NCI-H2196 (cell line): Measurements from ENCODE around the gene SP100.
"Not testable (repeated sequence)": the region's sequence is repeated elsewhere in the genome, so short reads cannot be mapped to it uniquely, and the experiment has no call there.

ENCODE experiments used
- DNase-seq: peaks from one replicate; lab custom pipeline; 2025; ENCODE audit not compliant: unreplicated experiment; lab: John Stamatoyannopoulos, UW

SP100 gene

DNA sequence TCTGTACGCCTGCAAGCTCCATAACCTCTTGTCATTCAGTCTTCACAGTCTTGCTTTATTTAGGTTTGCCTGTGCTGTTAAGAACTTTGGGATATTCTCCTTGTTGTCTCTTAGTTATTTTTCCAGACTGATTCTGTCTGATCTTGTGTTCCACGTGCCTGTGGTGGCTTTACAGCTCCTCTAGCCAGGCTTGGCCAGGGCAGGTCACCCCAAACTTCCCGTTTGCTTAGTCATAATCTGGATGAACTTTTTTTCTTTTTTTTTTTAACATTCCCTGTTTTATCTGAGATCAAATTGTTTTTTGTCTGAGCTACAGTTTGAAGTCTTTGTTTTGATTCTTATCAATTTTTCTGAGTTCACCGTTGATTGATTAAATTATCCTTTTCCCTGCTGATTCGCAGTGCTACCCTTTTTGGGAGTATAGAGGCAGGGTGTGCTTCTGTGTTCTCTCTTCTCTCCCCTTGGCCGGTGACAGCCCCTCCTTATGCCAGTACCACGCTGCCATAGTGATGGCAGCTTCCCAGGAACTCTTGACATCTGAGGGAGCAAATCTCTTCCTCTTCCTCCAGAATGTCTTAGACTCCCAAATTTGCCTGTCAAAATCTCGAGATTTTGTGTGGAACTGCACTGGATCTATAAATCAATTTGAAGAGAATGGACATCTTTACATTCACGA is 2.5 kb downstream of the SP100 start:
- DNase-seq, result no peak

DNA sequence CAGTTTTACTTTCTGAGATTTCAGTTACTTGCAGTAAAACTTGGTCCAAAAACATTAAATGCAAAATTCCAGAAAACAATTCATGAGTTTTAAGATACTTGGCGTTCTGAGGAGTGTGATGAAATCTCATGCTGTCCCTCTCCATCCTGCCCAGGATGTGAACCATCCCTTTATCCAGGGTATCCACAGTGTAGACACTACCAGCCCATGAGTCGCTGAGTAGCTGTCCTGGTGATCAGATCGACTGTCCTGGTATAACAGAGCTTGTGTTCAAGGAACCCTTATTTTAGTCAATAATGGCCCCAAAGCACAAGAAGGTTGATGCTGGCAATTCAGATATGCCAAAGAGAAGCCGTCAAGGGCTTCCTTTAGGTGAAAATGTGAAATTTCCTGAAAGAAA is 3.2 kb downstream of the SP100 start:
- no peak for DNase-seq

DNA sequence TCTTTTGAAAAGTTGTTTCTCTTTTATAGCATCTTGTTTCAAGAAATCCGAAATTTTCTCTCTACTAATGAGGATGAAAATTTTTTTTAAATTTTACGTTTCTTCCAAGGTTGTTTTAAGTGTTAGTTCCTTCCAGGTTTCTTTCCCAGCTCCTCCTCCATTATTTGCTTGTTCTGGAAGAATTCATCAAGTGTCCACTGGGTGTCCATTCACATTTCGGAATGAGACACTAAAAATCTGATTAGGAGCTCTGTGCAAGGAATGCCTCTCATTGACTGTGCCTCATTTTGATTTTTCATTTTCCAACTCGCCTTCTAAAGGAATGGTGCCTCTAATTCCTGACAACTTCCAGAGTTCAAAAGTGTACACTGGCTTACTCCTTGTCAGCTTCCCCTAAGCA is 6.1 kb downstream of the SP100 start:
- no peak for DNase-seq

DNA sequence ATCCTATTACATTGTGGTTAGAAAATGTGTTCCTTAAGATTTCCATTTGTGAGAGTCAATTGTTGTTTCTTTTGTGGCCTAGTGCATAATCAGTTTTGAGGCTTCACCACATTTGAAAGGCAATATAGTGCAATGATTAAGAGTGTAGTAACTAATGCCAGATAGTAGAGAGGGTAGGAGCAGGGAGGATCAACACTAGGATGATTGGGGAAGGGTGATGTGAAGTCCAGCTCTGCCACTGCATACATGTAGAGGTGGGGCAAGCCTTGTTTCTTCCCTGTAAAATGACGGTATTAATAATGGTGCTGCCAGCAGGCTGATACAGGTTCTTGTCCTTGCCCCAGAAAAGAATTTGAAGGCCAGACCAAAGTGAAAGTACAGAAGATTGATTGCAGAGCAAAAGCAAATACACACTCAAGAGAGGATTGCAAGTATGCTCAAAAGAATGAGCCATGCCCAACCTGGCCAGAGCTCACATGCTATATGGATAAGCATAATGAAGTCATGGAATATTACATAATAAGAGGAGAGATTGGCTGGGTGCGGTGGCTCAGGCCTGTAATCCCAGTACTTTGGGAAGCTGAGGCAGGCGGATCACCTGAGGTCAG is 8.0 kb downstream of the SP100 start:
- DNase-seq, result no peak

DNA sequence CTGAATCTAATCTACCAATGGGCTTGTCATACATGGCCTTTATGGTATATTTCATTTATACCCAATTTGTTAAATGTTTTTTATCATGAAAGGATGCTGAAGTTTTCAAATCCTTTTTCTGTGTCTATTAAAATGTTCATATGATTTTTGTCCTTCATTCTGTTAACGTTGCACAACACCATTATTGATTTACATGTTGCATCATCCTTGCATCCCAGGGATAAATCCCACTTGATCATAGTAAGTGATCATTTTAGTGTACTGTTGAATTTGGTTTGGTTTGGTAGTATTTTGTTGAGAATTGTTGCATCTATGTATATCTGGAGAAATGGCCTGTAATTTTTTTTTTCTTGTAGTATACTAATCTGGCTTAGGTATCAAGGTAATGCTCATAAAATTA is 9.4 kb downstream of the SP100 start:
- DNase-seq, result no peak

DNA sequence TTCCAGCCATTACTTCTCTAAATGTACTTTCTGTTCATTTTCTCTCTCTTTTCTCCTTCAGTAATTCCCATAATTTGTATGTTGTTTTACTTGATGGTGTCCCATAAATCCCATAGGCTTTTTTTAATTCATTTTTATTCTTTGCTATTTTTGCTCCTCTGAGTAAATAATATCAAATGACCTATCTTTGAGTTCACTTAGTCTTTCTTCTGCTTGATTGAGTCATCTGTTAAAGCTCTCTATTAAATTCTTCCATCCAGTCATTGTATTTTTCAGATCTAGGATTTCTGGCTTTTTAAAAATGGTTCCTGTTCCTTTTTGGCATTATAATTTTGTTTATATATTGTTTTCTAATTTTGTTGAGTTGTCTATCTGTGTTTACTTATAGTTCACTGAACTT is 13.5 kb downstream of the SP100 start:
- DNase-seq, result no peak

DNA sequence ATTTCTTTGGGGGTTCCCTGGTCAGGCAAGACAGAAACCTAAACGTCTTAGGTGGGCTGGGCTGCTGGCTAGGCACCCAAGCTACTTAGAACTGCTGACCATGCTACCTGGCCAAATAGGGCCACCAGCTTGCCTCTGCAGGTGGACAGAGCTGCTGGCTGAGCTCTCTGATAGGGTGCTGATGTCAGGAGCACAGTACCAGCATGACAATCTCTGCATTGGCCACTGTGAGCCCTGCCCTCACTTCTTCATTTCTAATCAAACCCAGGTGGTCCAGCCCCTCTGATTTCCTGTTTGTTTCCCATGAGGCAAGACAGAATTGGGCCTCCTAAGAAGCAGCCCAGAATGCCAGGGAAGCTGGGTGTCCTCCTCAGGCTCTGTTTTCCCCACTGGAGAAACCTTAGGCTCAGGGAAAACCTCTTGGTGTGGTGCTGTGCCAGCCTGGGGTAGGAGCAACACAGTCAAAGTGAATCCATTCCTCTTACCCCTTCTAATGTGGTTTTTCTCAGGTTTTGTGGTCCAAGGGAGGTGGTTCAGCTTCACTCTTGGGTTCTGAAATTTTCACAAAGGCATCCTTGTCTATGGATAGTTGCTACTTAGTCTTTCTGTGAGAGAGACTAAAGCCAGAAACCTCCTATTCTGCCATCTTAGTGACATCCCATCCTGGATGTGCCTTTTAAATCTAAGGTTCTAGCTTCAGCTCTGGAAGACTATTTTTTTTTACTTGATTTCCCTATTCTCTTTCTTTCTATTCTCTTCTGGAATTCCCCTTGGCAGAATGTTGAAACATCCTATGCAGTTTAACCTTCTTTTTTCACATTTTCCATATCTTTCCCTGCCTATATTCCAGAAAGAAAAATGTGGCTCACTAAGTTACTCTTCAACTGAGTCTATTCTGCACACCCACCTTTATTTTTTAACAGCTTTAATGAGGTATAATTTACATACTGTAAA is 15.2 kb downstream of the SP100 start:
- no peak for DNase-seq

DNA sequence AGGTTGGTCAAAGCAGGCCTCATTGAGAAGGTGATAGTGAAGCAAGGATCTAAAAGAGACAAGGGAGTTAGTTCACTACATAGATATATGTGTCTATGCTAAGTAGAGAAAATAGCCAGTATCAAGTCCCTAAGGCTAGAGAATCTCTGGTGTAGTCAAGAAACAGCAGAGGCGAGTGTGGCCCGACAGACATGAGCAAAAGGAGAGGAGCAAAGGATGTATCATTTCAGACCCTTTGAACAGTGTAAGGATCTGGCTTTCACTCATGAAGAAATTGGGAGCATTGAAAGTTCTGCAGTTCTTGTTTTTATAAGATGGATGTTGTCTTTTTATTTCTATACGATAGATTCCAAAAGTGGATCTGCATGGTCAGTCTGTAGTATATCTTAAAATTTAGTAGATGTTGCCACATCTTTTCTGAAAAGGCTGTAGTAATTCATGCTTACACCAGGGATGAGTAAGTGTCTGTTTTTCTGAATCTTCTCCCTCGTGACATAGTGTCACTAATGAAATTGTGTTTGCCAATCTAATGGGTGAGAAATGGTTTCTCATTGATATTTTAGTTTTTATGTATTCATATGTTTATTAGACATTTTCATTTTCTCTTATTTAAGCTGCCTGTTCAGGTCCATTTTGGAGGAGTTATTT is 18.8 kb downstream of the SP100 start:
- no peak for DNase-seq

DNA sequence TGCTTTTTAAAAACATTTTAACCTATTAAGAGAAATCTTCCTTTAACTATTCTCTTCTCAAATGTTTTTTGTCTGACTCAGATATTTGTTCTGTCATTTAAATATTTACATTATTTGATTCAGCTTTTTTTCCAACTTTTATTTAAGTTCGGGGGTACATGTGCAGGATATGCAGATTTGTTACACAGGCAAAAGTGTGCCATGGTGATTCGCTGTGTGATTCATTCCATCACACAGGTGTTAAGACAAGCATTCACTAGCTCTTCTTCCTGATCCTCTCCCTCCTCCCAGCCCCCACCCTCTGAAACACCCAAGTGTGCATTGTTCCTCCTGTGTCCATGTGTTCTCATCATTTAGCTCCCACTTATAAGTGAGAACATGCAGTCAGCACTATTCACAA is 19.4 kb downstream of the SP100 start:
- no peak for DNase-seq

DNA sequence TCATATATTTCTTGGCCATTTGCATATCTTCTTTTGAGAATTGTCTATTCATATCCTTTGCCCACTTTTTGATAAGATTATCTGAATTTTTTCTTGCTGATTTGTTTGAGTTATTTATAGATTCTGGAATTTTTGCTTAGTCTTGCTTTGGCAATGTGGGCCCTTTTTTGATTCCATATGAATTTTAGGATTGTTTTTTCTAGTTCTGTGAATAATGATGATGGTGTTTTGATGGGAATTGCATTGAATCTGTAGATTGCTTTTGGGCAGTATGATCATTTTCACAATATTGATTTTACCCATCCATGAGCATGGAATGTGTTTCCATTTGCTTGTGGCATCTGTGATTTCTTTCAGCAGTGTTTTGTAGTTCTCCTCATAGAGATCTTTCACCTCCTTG is 23.1 kb downstream of the SP100 start:
- DNase-seq, result not testable (repeated sequence)

DNA sequence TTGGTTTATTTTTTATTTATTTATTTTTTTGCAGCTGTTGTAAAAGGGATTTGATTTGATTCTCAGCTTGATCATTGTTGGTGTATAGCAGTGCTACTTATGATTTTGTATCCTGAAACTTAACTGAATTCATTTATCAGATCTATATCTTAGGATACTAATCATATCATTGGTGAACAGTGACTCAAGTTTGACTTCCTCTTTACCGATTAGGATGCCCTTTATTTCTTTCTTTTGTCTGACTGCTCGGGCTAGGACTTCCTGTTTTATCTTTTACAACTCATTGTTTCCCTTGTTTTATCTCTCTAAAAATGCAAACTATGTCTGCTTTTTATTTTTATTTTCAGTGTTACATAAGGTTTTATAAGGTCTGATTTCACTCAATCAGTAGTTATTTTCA is 23.6 kb downstream of the SP100 start:
- DNase-seq, result no peak

DNA sequence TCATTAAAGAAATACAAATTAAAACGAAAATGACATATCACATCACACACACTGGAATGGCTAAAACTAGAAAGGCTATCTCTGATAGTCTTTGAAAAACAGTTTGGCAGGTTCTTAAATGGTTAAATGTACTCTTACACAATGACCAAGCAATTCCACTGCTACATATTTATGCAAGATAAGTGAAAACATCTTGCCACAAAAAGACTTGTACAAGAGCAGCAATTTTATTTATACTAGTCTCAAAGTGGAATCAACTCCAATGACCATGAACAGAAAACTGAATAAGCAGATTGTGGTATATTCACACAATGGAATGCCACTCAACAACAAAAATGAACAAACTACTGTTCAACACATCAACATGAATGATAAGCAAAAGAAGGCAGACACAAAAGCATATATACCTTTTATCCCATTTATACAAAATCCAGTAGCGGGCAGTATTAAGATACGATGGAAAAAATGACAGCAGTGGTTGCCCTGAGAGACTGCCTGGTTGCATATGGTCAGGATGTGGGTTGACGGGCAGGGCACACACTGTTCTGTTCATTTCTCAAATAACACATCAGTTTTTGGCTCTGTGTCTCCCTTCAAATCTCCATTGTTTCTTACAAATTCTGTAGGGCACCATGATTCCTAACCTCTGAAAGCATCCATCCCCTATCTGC is 25.4 kb downstream of the SP100 start:
- no peak for DNase-seq

DNA sequence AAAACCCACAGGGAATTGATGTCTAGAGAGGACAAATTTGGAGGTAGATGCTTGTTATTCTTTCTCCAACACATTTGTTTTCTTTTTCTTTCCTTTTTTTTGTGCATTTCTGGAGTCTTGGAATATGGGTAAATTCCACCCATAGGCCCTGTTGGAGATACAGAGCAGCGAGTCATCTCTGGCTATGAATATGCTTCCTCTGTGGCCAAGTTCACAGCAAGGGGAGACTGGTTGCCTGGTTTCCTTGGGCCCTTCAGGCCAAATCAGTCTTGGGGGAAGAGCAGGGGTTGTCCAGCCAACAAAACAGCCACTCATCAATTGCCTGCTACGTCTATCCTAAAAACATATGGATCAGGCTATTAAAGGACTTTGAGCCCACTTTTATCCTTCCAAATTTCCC is 27.5 kb downstream of the SP100 start:
- no peak for DNase-seq

DNA sequence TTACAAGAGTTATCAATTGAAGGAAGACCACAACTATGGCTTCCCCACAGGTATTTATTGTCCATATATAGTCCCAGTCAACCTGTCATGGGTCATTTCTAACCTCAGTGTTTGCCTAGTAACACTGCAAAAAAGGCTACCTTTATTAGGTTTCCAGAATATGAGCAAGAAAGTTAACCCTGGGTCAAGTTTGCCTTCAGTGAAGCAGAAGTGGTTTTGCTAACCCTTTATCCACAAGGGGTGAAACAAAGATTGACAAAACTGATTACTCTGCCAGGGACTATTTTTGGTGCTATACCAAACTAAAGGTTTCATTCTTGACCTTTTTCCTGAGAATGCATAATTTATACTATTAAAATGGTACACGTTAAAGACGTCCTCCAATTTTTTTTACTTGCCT is 28.8 kb downstream of the SP100 start:
- no peak for DNase-seq

DNA sequence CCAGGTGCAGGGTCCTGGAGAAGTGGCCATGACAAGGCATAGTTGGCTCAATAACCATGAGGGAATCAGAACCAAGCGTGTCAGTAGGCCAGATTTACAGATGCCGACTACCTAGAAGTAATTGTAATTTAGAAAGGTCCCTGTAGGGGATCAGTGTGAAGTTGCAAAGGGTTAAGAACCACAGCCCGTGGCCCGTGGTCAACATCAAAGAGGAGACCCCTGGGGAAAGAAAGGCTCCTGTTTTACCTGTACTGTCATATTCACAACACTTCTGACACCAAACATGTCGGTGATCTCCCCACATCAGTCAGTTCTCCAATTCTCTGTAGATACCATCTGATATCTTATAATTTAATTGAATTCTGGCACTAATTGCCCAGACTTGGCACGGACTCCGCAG is 31.0 kb downstream of the SP100 start:
- no peak for DNase-seq

DNA sequence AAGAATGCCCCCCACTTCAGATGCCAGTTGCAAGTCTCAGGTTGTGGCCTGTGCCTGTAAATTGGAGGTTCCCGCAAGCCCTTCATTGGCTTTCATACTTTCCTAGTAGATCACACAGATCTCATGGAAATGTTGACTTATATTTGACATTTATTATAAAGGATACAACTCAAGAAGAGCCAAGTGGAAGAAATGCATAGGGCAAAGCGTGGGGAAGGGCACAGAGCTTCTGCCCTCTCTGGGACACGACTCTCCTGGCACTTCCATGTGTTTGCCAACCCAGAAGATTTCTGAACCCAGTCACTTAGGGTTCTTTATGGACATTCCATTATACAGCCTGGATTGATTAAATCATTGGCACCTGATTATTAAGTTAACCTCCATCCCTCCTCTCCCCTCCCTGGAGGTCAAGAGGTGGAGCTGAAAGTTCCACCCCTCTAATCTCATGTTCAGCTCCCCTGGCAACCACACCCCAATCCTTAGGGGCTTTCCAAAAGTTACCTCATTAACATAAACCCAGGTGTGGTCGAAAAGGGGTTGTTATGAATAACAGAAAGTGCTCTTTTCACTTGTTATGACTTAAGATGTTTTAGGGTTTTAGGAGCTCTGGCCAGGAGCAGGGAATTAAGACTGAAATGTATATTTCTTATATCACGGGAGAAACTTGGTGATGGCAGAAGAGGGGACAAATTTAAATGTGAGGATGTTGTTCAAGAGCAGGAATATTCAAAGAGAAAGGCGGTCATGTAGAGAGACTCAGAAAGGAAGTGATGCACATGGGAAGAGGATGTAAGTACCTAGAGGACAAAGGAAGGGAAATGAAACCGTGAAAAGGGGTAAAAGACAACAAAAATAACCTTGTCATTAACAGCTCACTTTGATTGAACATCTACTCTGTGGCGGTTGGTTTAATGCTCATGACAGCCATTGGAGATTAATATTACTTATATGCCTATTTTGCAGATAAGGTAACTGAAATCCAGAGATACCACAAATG is 31.8 kb downstream of the SP100 start:
- DNase-seq, result no peak

DNA sequence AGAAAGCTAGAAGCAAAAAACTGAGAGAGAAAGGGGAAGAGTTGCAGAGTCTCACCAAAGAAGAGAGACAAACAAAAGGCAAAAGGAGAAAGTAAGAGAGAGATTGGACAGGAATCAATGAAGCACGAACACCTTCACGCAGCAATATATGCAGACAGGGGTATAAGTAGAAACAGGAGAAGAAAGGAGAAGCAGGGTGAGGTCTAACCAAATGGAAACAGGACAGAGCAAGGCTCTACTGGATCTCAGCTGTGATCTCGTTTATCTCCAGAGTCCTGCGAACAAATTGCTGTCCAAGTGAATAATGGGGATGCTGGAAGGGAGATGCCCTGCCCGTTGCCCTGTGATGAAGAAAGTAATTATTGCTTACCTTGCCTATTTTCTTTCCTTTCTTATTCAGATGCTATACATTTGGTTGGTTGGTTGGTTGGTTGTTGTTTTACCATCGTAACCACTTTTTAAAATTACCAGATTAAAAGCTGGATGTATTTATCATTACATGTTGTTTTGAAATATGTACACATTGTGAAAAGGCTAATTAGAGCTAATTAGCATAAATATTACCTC is 34.0 kb downstream of the SP100 start:
- DNase-seq, result no peak

DNA sequence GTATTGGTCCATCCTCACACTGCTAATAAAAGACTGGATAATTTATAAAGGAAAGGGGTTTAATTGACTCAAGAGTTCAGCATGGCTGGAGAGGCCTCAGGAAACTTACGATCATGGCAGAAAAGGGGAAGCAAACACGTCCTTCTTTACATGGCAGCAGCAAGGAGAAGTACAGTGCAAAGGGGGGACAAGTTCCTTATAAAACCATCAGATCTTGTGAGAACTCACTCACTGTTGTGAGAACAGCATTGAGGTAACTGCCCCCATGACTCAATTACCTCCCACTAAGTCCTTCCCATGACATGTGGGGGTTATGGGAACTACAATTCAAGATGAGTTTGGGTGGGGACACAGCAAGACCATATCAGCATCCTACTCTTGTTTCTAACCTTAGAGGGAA is 37.0 kb downstream of the SP100 start:
- no peak for DNase-seq

DNA sequence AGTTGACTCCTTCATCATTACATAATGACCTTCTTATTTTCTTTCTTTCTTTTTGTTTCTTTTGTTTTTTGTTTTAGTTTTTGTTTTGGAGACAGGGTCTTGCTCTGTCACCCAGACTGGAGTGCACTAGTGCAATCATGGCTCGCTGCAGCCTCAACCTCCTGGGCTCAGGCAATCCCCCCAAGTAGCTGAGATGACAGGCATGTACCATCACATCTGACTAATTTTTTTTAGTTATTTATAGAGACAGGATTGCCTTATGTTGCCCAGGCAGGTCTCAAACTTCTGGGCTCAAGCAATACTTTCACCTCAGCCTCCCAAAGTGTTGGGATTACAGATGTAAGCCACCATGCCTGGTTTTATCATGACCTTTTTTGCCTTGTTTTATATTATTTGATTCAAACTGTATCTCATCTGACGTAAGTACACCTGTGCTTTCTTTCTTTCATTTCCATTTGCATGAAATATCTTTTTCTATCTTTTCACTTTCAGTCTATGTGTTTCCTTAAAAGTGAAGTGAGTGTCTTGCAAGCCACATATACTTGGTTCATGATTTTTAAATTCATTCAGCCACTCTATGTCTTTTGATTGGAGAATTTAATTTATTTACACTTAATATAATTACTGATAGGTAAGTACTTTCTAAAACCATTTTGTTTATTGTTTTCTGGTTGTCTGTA is 39.1 kb downstream of the SP100 start:
- no peak for DNase-seq
